Measurements from ENCODE around the gene PRDM10.
A peak's percentile ranks its signal among the peaks of the same experiment; 100 is the strongest.
"Not testable (repeated sequence)": the region's sequence is repeated elsewhere in the genome, so short reads cannot be mapped to it uniquely, and the experiment has no call there.

The PRDM10 gene

GRCh38 chr11:130020323-130020722, 17.7 kb upstream of the PRDM10 start:
- no peak for DNase-seq (ENCODE audit: low spot score)

DNA sequence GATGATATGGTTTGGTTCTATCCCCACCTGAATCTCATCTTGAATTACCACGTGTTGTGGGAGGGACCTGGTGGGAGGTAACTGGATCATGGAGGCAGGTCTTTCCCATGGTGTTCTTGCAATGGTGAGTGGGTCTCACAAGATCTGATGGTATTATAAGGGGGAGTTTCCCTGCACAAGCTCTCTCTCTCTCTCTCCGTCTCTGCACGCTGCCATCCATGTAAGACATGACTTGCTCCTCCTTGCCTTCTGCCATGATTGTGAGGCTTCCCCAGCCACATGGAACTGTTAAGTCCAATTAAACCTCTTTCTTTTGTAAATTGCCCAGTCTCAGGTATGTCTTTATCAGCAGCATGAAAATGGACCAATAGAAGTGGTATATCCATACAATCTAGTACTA, 13.2 kb upstream of the PRDM10 start:
- not testable (repeated sequence) for DNase-seq (ENCODE audit: low spot score)

- peak; percentile 9 for DNase-seq (ENCODE audit: low spot score)
These were observed 5.7 kb upstream of the PRDM10 start for GRCh38 chr11:130008326-130008725.

GRCh38 chr11:130006929-130007328, 4.3 kb upstream of the PRDM10 start:
- DNase-seq (ENCODE audit: low spot score): no peak

- no peak for DNase-seq (ENCODE audit: low spot score)
These were observed 1.0 kb upstream of the PRDM10 start for GRCh38 chr11:130003717-130004001.

DNA sequence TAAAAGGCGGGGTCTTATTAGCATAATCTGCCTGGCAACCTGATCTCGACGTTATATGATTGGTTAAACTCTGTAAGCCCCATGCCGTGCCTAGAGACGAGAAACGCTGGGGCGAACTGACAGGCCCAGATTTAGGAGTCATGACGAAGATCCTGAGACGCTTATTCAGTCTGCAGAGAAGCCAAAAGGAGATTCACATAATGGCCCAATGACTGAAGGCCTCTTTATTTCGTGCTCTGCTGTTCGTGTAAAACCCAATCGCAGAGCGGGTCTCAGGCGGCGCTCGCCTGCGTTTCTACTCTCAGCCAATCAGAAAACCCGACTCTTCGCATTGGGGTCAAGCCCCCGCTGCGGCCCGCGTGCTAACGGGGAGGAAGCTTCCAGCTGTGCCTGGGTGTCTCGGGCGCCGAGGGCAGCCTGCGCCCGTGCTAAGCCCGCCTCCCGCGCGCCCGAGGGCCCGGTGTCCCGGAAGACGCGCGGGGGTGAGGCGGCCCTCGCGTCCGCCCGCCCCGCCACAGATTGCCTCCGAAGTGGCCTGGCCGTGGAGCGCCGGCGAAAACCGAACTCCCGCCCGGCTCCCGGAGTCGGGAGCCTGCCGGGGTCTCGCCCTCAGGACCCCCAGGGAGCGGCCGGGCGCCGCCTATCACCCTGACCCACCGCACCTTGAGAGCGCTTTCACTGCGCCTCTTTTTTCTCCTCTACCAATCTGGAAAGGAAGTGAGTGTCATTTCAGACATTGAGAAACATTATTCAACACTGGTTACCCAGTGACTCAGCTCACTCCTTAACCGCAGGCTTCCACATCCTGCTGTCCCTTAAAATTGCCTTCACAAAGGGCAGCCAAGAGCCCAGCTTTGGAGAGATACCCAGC, 446 bp upstream of the PRDM10 start:
- DNase-seq (ENCODE audit: low spot score): peak; percentile 93

DNA sequence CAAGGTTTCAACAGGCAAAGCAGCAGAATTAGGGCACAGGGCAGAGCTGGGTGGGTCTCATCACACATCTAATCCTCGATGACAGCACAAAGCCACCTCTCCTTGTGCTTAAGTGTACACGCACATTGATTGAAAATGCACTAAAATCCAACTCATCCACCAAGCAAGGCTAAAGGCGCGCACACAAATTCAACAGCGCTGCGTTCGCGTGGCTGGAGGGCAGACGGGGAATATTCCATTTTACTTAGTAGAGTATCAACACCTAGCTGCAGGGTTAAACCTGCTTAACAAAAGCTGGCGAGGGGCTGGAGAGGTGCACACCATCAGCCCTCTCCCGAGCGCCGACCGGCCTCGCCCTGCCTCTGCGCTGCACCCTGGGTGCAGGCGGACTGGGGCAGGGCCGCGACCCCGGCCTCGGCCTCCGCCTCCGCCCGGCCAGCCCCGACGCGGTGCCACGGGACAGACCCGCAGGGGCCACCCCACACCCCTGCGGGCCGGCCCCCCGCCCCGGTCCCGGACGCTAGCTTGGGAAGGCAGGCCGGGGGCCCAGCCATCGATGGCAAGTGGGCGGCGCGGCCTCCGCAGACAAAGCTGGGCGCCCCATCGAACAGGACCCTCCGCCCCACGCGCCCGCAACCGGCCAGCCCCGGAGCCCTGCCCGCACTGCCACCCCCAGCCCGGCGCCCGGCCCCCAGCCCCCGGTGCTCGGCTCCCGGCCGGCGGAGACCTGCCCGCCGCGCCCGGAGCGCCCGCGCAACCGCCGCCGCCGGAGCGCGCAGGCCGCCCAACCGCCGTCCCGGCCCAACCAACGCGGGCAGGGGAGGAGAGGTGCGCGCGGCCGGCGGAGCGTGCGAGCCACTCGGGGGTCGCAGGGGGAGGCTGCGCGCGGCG, 929 bp downstream of the PRDM10 start:
- peak; percentile 17 for DNase-seq (ENCODE audit: low spot score)

GRCh38 chr11:130000552-130001176, 2.0 kb downstream of the PRDM10 start:
- DNase-seq (ENCODE audit: low spot score): no peak

DNA sequence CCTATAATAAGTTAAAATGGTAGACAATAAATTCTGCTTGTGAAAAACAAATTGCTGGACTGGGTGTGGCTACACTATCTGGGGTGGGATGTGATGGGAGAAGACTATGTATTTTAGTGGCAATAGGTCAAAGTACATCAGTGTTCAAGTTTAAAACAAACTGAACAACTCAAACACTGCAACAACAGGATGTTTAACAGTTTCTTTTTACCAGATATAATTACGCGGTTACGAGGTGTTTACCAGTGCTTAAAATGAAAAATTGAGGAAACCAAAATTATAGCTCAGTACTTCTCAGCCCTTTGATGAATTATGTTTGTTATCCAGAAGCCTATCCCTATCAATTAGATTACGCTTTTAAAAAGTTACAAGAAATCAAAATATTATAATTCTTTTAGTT, 3.2 kb downstream of the PRDM10 start:
- no peak for DNase-seq (ENCODE audit: low spot score)

DNA sequence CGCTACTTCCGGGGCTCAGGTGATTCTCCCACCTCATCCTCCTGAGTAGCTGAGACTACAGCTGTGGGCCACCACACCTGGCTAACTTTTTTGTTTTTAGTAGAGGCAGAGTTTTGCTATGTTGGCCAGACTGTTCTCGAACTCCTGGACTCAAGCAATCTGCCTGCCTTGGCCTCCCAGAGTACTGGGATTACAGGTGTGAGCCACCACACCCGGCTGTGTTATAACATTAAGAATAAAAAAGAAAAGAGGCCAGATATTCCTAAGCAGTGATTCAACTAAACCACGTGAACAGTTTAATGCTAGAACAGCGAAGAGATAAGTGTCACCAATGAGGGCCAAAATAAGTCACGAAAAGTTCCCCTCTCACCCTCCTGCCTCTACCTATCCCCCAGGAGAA, 3.7 kb downstream of the PRDM10 start:
- no peak for DNase-seq (ENCODE audit: low spot score)

DNA sequence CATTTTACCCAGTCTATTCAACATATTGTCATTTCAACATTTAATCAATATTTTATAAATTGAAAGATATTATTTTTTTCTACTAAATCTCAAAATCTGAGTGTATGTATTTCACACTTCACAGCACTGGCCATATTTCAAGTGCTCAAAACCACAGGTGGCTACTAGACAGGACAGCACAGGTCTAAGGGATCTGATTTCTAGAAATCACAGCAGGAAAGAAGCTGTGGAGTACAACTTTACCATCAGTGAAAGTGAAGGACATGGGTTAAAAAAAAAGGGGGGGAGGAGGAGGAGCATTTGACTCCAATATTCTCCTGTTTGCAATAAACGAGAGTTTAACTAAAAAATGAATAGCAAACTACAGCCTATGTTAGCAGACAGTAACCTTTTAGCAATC, 4.5 kb downstream of the PRDM10 start:
- DNase-seq (ENCODE audit: low spot score): no peak

DNA sequence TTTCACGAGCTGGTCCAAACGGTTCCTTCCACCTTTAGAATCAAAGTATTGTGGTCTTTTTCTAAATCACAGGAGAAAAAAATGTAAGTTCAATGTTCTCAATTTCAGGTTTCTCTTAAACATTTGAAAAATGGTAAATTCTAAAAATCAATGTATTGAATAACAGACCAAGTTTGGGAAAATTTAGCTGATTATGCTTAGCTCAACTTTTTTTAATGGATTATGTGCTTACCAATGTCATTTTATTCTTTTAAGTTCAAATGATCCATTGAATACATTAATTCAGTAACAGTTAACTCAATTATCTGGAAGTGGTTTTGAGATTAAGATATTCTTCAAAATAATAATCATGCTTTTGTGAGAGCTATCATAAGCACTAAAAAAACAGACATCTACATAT, 5.1 kb downstream of the PRDM10 start:
- DNase-seq (ENCODE audit: low spot score): no peak

DNA sequence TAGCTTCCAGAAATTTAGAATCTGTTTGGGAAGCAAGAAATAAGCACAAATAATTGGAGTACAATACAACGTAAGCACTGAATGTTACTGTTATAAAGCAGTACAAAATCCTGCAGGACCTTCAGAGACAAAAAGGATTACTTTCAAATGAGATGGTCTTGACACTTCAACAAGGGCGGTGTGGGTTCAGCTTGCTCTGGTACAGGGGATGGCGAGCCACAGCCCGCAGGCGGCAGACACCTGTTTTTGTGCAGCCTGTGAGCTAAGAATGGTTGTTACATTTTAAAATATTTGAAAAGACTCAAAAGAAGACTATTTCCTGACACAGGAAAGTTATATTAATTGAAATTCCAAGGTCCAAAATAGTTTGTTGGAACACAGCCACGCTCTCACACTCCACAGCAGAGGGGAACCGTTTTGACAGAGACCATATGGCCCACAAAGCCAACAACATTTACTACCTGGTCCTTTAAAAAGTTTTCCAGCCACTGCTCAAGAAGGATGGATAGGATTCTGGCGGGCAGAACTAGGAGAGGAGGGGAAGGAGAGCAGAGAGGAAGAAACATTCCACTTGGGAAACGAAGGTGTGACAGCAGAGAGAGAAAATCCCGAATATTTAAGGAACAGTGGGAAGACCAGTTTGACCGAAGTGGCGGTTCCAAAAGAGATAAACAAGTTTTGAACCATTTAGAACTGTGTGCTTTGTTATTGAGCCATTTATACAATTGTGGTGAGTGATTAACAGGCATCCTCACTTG, 6.3 kb downstream of the PRDM10 start:
- no peak for DNase-seq (ENCODE audit: low spot score)

- DNase-seq (ENCODE audit: low spot score): no peak
These were observed 7.5 kb downstream of the PRDM10 start for GRCh38 chr11:129995163-129995562.

DNA sequence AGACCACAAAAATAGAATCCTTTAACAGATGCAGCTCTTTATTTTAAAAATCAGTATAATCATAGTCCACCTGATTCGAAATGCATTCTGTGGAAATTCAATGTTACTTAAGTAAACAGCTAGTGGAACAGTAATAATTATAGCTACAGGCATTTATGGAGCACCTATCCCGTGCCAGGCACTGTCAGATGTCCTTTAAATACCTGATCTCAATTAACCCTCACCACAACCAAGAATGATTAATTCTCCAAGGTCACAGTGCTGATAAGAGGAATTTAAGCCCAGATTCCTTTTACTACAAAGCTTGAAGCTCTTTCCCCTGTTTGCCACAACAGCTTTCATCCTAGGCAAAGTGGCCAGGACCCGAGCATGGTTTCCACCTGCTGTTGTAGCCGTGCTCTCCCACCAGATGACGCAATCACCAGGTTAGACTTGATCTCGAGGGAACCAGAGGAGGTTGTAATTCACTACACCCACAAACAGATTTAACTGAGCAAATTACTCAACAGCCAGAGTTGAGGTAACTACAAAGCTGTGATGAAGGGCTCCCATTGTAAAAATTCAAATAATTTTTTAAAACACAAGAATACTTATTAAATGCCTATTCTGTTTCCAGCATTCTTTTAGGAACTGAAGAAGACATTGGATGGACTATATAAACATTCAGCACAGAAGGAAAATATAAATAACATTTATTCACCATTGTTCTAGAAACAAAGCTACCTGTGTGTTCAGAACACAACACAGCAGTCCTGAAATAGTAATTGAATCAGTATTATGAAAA, 10.3 kb downstream of the PRDM10 start:
- no peak for DNase-seq (ENCODE audit: low spot score)

DNA sequence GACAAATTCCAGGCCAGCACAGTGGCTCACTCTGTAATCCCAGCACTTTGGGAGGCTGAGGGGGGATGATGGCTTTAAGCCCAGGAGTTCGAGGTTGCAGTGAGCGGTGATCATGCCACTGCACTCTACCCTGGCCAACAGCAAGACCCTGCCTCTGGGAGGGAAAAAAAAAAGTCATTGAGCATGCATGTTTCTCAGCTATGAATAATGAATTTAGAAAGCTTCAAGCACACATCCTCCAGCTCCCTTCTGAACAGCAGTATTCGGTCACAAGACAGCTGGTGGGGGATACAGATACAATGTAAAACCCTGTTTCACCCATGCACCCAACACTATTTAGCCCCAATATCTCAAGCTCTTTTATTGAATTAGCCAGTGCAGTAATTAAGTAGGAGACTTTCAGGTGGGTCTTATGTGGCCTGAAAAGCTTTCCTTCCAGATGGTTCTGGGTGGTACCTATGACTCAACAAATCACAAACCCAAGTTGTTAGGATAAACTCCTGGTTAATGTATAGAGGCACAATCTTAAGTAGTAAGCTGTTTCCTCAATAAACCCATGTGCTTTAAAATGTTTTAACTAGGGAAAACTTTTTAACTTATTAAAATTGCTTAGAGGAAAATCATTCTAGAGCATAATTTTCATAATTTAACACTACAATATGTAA, 13.4 kb downstream of the PRDM10 start:
- DNase-seq (ENCODE audit: low spot score): no peak

- no peak for DNase-seq (ENCODE audit: low spot score)
These were observed 14.7 kb downstream of the PRDM10 start for GRCh38 chr11:129987950-129988349.

GRCh38 chr11:129985823-129986222, 16.8 kb downstream of the PRDM10 start:
- DNase-seq (ENCODE audit: low spot score): no peak

- DNase-seq (ENCODE audit: low spot score): no peak
These were observed 22.5 kb downstream of the PRDM10 start for GRCh38 chr11:129980086-129980485.

- DNase-seq (ENCODE audit: low spot score): no peak
These were observed 23.5 kb downstream of the PRDM10 start for GRCh38 chr11:129979046-129979605.
